ENCODE data around the gene ERFE. TPM values are rescaled to one million over a fixed set of nuclear protein-coding genes. Genes with fewer than 3 reads are reported as not detected.

The ERFE gene
- total and polyA plus RNA-seq, 2 donors (not counting 3 experiments of a cell fraction or from before 2014, with no cell fraction given), result 0.65 to 1.2 TPM

DNA sequence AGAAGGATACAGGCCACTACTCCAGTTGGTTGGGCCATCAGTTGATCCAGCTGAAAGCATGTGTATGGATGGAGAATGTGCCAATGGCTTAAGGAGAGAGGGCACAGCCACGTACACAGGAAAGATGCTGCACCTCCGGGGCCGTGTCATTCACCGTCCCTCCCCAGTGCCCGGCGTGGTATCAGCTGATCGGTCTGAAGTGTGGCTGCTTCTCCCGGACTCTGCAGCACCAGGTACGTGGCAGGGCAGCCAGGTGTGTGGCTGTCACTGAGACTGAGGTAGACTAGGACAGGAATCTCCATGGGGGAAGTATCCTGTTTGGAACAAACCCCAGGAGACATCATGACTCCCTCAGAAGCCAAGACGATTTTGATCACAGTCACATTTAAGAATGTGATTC lies 4.2 kb upstream of the ERFE start:
- FAIRE-seq (no peak), DNase-seq (ENCODE audit: low read depth, low spot score) (no peak)
- intact Hi-C loops (cut with micrococcal nuclease) (no loop called here), dilution Hi-C loops (cut with MboI; ENCODE audit: extremely low pct_ligation_motif_present, low sequenced_read_pairs) (no loop called here)
- no peaks in the 10 kb centered on the region for H3K9me1 ChIP-seq (replicated peaks; ENCODE audit: control insufficient read depth, extremely low read depth, insufficient read depth, low read length)
- H3K9ac ChIP-seq (replicated peaks; ENCODE audit: extremely low read depth, insufficient read depth, low read length), result no peak overlapping the region
- no peaks in the 10 kb centered on the region for H4K20me1 ChIP-seq (replicated peaks; ENCODE audit: control insufficient read depth, extremely low read depth, insufficient read depth, low read length)
- CTCF ChIA-PET, result interaction anchor here (1.6 kb wide), 1 partner anchor 109 kb away, joined by 4 read pairs; no protein-coding TSS in a partner anchor
- H2AFZ ChIP-seq (ENCODE audit: low read depth, low read length), result no peak overlapping the region
- POLR2A ChIA-PET, result no interaction called here
- no peak overlapping the region for H3K27ac ChIP-seq (ENCODE audit: insufficient read depth, low read depth, low read length)
- H3K9me3 ChIP-seq (replicated peaks; ENCODE audit: control insufficient read depth, insufficient read depth, low read length), result no peaks in the 10 kb centered on the region
- H3K4me2 ChIP-seq (ENCODE audit: insufficient read depth, low read length), result no peak overlapping the region
- H3K27me3 ChIP-seq (ENCODE audit: control insufficient read depth in 2 of 2, insufficient read depth in 2 of 2, low read length in 2 of 2), result peaks cover 0 to 3% of the 10 kb centered on the region in 2 experiments
- no peaks in the 10 kb centered on the region for H3K4me1 ChIP-seq (ENCODE audit: control insufficient read depth, extremely low read depth, insufficient read depth, low read length)
- no peak for TF ChIP-seq JUN (IDR thresholded peaks at IDR 0.05; ENCODE audit: borderline replicate concordance, insufficient read depth, insufficient read length, low read depth)
- no peak for TF ChIP-seq MYC (IDR thresholded peaks at IDR 0.05; ENCODE audit: low read depth, low read length)
- no peak for TF ChIP-seq POLR2A (IDR thresholded peaks at IDR 0.05; ENCODE audit: low read depth, low read length)
- no peak for TF ChIP-seq MAX (IDR thresholded peaks at IDR 0.05; ENCODE audit: insufficient read depth, insufficient read length)
- no peak for TF ChIP-seq GATA2 (IDR thresholded peaks at IDR 0.05; ENCODE audit: insufficient read depth, insufficient read length, low read depth, low read length)
- TF ChIP-seq, protein P1, sequence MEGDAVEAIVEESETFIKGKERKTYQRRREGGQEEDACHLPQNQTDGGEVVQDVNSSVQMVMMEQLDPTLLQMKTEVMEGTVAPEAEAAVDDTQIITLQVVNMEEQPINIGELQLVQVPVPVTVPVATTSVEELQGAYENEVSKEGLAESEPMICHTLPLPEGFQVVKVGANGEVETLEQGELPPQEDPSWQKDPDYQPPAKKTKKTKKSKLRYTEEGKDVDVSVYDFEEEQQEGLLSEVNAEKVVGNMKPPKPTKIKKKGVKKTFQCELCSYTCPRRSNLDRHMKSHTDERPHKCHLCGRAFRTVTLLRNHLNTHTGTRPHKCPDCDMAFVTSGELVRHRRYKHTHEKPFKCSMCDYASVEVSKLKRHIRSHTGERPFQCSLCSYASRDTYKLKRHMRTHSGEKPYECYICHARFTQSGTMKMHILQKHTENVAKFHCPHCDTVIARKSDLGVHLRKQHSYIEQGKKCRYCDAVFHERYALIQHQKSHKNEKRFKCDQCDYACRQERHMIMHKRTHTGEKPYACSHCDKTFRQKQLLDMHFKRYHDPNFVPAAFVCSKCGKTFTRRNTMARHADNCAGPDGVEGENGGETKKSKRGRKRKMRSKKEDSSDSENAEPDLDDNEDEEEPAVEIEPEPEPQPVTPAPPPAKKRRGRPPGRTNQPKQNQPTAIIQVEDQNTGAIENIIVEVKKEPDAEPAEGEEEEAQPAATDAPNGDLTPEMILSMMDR (IDR thresholded peaks at IDR 0.05; ENCODE audit: extremely low read depth in 1 of 2, insufficient read depth in 1 of 2, low read depth in 1 of 2, low read length in 2 of 2), result no peak
- no peak for TF ChIP-seq FOS (IDR thresholded peaks at IDR 0.05; ENCODE audit: borderline replicate concordance, insufficient read depth, low read length)
- TF ChIP-seq EZH2 (IDR thresholded peaks at IDR 0.05; ENCODE audit: borderline replicate concordance, low read depth, low read length, severe bottlenecking), result no peak
- TF ChIP-seq POLR2AphosphoS5 (IDR thresholded peaks at IDR 0.05; ENCODE audit: insufficient read depth, low read depth, low read length), result no peak
- H3K4me3 ChIP-seq (replicated peaks in 1 of 3; ENCODE audit: insufficient read depth in 1 of 3, low read depth in 1 of 3, low read length in 3 of 3), result no peak overlapping the region
- no peaks in the 10 kb centered on the region for H3K79me2 ChIP-seq (ENCODE audit: control insufficient read depth, insufficient read depth, low read length)
- no peaks in the 10 kb centered on the region for H3K36me3 ChIP-seq (ENCODE audit: control insufficient read depth in 2 of 2, extremely low read depth in 1 of 2, insufficient read depth in 2 of 2, low read length in 2 of 2)
- BruUV-seq (replicated peaks), result no TSS peak

Data from endothelial cell of umbilical vein (primary cell).